Measurements from ENCODE around the gene NOC2L. TPM values are rescaled to one million over a fixed set of nuclear protein-coding genes. Genes with fewer than 3 reads are reported as not detected.
A peak's percentile ranks its signal among the peaks of the same experiment; 100 is the strongest.

NOC2L gene
- total RNA-seq, 3 donors from 2014 or later: 36.2 to 38.7 (median 38.2) TPM

DNA sequence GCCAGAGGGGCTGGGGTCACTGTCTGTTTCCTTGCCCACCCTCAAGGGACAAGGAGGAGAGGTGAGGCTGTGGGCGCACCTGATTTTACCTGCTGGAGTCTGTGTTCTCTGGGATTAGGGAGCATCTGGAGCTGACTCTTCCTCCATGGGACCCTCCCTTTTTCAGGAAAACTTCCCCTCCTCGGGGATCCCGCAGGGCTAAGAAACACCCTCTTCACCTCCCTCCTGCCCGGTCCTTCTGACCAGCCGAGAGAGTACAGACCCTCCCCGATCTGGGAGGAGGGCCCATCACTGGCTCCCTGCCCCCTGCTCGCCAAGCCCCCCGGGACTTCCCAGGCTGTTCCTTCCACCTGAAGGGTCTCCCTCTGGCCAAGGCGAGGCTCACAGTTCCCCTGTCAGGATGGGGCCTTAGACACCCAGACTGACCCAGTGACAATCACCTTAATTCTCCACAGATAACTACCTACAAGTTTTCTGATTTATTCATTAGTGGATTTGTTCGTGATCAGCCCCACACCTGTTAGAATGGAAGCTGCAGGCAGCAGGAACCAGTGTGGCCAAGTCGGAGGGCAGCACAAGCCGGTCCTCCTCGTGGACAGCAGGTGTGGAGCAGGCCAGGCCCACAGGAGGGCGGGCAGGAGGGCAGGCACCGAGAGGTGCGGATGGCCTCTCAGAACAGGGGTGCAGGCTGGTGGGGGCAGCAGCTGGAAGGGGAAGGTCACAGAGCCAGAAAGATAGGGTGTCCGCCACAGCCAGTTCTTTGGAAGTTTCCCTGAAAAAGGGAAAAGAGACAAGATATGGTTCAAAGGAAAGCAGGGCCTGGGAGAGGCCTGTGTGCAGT, 51.2 kb downstream of the NOC2L start:
- peak in 1 of 2 donors; percentile 49 for DNase-seq (ENCODE audit: low spot score in 2 of 2)
- no peak for TF ChIP-seq POLR2A (IDR thresholded peaks at IDR 0.05)
- no peak for TF ChIP-seq CTCF (IDR thresholded peaks at IDR 0.05)
- H3K4me3 ChIP-seq: no peak overlapping the region
- no peaks in the 10 kb centered on the region for H3K9me3 ChIP-seq
- intact Hi-C loops (cut with DNase I; ENCODE audit: low total_unique reads): no loop called here
- H3K4me1 ChIP-seq: peaks cover 0 to 6% of the 10 kb centered on the region in 2 donors
- H3K27me3 ChIP-seq: peaks cover 5 to 28% of the 10 kb centered on the region in 2 donors
- H3K27ac ChIP-seq: no peak overlapping the region
- no peaks in the 10 kb centered on the region for H3K36me3 ChIP-seq

- peaks cover 0 to 6% of the 10 kb centered on the region in 2 donors for H3K4me1 ChIP-seq
- no peak overlapping the region for H3K27ac ChIP-seq
- DNase-seq (ENCODE audit: low spot score in 2 of 2): peak in 1 of 2 donors; percentile 46
Measured at GRCh38 chr1:906600-907420, 52.2 kb downstream of the NOC2L start.

GRCh38 chr1:905811-906599, 53.1 kb downstream of the NOC2L start:
- Histone ChIP-seq H3K36me3 (no peaks in the 10 kb centered on the region), H3K4me3 (no peak overlapping the region), H3K27ac (no peak overlapping the region), H3K27me3 (peaks cover 5 to 14% of the 10 kb centered on the region in 2 donors), H3K4me1 (peaks cover 0 to 6% of the 10 kb centered on the region in 2 donors), H3K9me3 (no peaks in the 10 kb centered on the region)
- TF ChIP-seq POLR2A (IDR thresholded peaks at IDR 0.05) (no peak), CTCF (IDR thresholded peaks at IDR 0.05) (no peak), POLR2AphosphoS5 (IDR thresholded peaks at IDR 0.05) (no peak)
- DNase-seq (ENCODE audit: low spot score in 2 of 2): peak in 1 of 2 donors; percentile 54
- intact Hi-C loops (cut with DNase I; ENCODE audit: low total_unique reads): no loop called here

More at GRCh38 chr1:906600-907420, 52.2 kb downstream of the NOC2L start:
- H3K36me3 ChIP-seq: no peaks in the 10 kb centered on the region
- TF ChIP-seq POLR2A (IDR thresholded peaks at IDR 0.05): no peak
- no peak for TF ChIP-seq CTCF (IDR thresholded peaks at IDR 0.05)
- no peak for TF ChIP-seq POLR2AphosphoS5 (IDR thresholded peaks at IDR 0.05)
- H3K9me3 ChIP-seq: no peaks in the 10 kb centered on the region
- H3K27me3 ChIP-seq: peaks cover 5 to 19% of the 10 kb centered on the region in 2 donors
- intact Hi-C loops (cut with DNase I; ENCODE audit: low total_unique reads): no loop called here
- no peak overlapping the region for H3K4me3 ChIP-seq

DNA sequence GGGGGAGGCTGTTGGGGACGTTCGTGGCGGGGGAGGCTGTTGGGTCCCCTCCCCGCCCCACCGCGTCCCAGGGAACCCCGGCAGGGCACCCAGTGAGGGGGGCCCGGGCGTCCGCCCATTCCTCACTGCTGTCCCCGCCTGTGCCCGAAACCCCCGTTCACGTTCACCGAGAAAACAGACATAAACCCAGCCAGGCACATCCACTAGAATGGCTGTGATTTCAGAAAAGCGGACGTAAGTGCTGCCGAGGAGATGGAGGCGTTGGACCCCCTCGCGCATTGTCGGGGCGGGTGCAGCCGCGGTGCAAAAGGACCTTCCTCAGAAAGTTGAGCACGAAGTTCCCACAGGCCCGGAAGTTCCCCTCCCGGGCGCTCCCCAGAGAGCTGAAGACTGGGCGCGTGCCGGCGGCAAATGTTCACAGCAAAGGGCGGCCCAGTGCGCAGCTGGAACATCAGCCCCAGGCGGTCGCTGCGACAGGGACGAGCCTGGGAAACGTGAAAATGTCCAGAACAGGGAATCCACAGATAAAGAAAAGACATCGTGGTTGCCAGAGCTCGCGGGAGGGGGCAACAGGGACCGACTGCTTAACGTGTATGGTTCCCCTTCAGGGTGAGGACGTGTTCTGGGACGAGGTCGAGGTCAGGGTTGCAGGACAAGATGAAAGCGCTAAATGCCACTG, 53.8 kb downstream of the NOC2L start:
- intact Hi-C loops (cut with DNase I; ENCODE audit: low total_unique reads): no loop called here
- peak overlapping the region; percentile 31 to 67 (median 48) for H3K4me3 ChIP-seq
- no peaks in the 10 kb centered on the region for H3K36me3 ChIP-seq
- TF ChIP-seq CTCF (IDR thresholded peaks at IDR 0.05) (no peak), POLR2AphosphoS5 (IDR thresholded peaks at IDR 0.05) (peak in 1 of 3 donors; percentile 20)
- H3K27me3 ChIP-seq: peaks cover 4 to 6% of the 10 kb centered on the region in 2 donors
- H3K9me3 ChIP-seq: no peaks in the 10 kb centered on the region
- DNase-seq (ENCODE audit: low spot score in 2 of 2): peak; percentile 19 to 55
- H3K27ac ChIP-seq: no peak overlapping the region
- peaks cover 0 to 3% of the 10 kb centered on the region in 2 donors for H3K4me1 ChIP-seq

All from breast epithelium (tissue), 4 donors.